GM10266 (cell line): ENCODE data around the gene PRRX1.

ENCODE experiments used
- DNase-seq: peaks from one replicate; pipeline ENCODE4 v3.0.0; 2012; ENCODE audit errors: extremely low spot score
- TF ChIP-seq, protein P1 (sequence below): IDR thresholded peaks from 2 replicates; pipeline ENCODE4 v1.5.1; 2012; ENCODE audit warnings: mild to moderate bottlenecking, low read depth; ENCODE audit not compliant: control insufficient read depth, insufficient read depth; ENCODE audit errors: missing control alignments

Gene PRRX1

DNA sequence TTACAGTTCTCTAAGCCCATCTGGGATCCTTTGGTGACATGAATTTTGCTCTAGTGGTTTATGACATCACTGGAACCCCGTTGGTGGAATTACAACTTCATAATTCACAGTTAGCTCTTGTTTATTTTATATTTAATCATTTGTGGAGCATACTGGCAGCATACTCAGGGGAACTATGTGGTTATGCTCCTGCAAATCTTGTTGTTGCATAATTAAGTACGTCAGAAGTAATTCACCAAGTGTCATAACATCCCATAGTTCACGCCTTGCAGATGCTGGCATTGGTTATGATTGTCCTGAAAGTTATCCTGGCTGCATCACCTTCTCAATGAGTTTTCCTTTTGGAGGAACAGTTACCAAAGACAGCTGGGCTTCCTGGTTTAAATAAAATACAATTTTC, 16.5 kb downstream of the PRRX1 start:
- DNase-seq = no peak

GRCh38 chr1:170682169-170682568, 18.2 kb downstream of the PRRX1 start:
- TF ChIP-seq, protein P1, sequence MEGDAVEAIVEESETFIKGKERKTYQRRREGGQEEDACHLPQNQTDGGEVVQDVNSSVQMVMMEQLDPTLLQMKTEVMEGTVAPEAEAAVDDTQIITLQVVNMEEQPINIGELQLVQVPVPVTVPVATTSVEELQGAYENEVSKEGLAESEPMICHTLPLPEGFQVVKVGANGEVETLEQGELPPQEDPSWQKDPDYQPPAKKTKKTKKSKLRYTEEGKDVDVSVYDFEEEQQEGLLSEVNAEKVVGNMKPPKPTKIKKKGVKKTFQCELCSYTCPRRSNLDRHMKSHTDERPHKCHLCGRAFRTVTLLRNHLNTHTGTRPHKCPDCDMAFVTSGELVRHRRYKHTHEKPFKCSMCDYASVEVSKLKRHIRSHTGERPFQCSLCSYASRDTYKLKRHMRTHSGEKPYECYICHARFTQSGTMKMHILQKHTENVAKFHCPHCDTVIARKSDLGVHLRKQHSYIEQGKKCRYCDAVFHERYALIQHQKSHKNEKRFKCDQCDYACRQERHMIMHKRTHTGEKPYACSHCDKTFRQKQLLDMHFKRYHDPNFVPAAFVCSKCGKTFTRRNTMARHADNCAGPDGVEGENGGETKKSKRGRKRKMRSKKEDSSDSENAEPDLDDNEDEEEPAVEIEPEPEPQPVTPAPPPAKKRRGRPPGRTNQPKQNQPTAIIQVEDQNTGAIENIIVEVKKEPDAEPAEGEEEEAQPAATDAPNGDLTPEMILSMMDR = no peak
- no peak for DNase-seq

More for the DNA sequence above, 16.5 kb downstream of the PRRX1 start:
- TF ChIP-seq, protein P1 = no peak

- no peak for DNase-seq
These were observed 18.9 kb downstream of the PRRX1 start for GRCh38 chr1:170682809-170683208.

GRCh38 chr1:170685166-170685565, 21.2 kb downstream of the PRRX1 start:
- TF ChIP-seq, protein P1 = no peak

More at GRCh38 chr1:170682809-170683208, 18.9 kb downstream of the PRRX1 start:
- TF ChIP-seq, protein P1 = no peak

GRCh38 chr1:170686291-170686690, 22.4 kb downstream of the PRRX1 start:
- no peak for DNase-seq
- TF ChIP-seq, protein P1 = no peak

More at GRCh38 chr1:170685166-170685565, 21.2 kb downstream of the PRRX1 start:
- no peak for DNase-seq

- TF ChIP-seq, protein P1 = no peak
- DNase-seq = no peak
These were observed 23.7 kb downstream of the PRRX1 start for GRCh38 chr1:170687621-170688020.

DNA sequence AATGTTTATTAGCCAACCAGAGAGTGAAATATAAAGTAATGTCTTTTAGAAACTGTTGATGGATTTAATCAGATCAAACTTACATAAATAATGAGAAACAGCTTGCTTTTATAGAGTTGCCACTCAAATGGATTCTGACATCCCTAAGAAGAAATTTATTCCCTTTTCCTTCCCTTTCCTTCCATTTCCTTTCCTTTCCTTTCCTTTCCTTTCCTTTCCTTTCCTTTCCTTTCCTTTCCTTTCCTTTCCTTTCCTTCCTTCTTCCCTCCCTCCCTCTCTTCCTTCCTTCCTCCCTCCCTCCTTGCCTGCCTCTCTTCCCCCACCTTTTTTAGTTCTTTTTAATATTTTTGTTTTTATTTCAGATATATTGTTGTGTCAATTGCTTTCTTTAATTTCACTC, 27.3 kb downstream of the PRRX1 start:
- no peak for DNase-seq
- TF ChIP-seq, protein P1 = no peak
